ENCODE results near the gene MTIF3. TPM values are rescaled to one million over a fixed set of nuclear protein-coding genes. Genes with fewer than 3 reads are reported as not detected.

Gene MTIF3
- total RNA-seq (ENCODE audit: unreplicated experiment), result 46.1 TPM
- long read RNA-seq, transcript MTIF3-202 (5 exons, 1,005 nt), result major isoform, 16 of 46 reads
- long read RNA-seq, partial matches to known transcripts, result 10 of 46 reads
- long read RNA-seq, other reads (novel, unspliced or antisense), result 18 of 46 reads

GRCh38 chr13:27449936-27450828 is at the start of gene MTIF3:
MTIF3 (minus strand) TSS chr13:27450564; CDS start chr13:27440448, 10,116 bp downstream.
- TF ChIP-seq CTCF (IDR thresholded peaks at IDR 0.05; ENCODE audit: partially characterized antibody, unreplicated experiment), result no peak
- H3K27me3 Mint-ChIP-seq (ENCODE audit: unreplicated experiment), result peaks cover 5% of the 10 kb centered on the region
- peak; percentile 89 for DNase-seq
- H3K9me3 Mint-ChIP-seq (ENCODE audit: unreplicated experiment), result peaks cover 5% of the 10 kb centered on the region
- no peaks in the 10 kb centered on the region for H3K36me3 Mint-ChIP-seq (ENCODE audit: unreplicated experiment)
- H3K27ac Mint-ChIP-seq (ENCODE audit: unreplicated experiment), result peak within 1 kb of the TSS; percentile 86
- peaks cover 11% of the 10 kb centered on the region for H3K4me1 Mint-ChIP-seq (ENCODE audit: low read depth, unreplicated experiment)
- H3K4me3 Mint-ChIP-seq (ENCODE audit: unreplicated experiment), result peak within 1 kb of the TSS; percentile 91

GRCh38 chr13:27497563-27498230 is 47.3 kb upstream of the MTIF3 start:
- peaks cover 1% of the 10 kb centered on the region for H3K9me3 Mint-ChIP-seq (ENCODE audit: unreplicated experiment)
- H3K36me3 Mint-ChIP-seq (ENCODE audit: unreplicated experiment), result no peaks in the 10 kb centered on the region
- H3K27ac Mint-ChIP-seq (ENCODE audit: unreplicated experiment), result no peak overlapping the region
- H3K27me3 Mint-ChIP-seq (ENCODE audit: unreplicated experiment), result peaks cover 2% of the 10 kb centered on the region
- peaks cover 10% of the 10 kb centered on the region for H3K4me1 Mint-ChIP-seq (ENCODE audit: low read depth, unreplicated experiment)
- no peak for DNase-seq
- H3K4me3 Mint-ChIP-seq (ENCODE audit: unreplicated experiment), result no peak overlapping the region
- no peak for TF ChIP-seq CTCF (IDR thresholded peaks at IDR 0.05; ENCODE audit: partially characterized antibody, unreplicated experiment)

- Mint-ChIP-seq H3K4me1 (ENCODE audit: low read depth, unreplicated experiment) (peaks cover 6% of the 10 kb centered on the region), H3K4me3 (ENCODE audit: unreplicated experiment) (no peak overlapping the region), H3K36me3 (ENCODE audit: unreplicated experiment) (no peaks in the 10 kb centered on the region), H3K9me3 (ENCODE audit: unreplicated experiment) (no peaks in the 10 kb centered on the region), H3K27me3 (ENCODE audit: unreplicated experiment) (peaks cover 2% of the 10 kb centered on the region), H3K27ac (ENCODE audit: unreplicated experiment) (no peak overlapping the region)
- TF ChIP-seq CTCF (IDR thresholded peaks at IDR 0.05; ENCODE audit: partially characterized antibody, unreplicated experiment), result no peak
- no peak for DNase-seq
These were observed 46.3 kb upstream of the MTIF3 start for GRCh38 chr13:27496536-27497273.

- peaks cover 2% of the 10 kb centered on the region for H3K27me3 Mint-ChIP-seq (ENCODE audit: unreplicated experiment)
- no peak for TF ChIP-seq CTCF (IDR thresholded peaks at IDR 0.05; ENCODE audit: partially characterized antibody, unreplicated experiment)
- H3K4me3 Mint-ChIP-seq (ENCODE audit: unreplicated experiment), result no peak overlapping the region
- H3K4me1 Mint-ChIP-seq (ENCODE audit: low read depth, unreplicated experiment), result peaks cover 6% of the 10 kb centered on the region
- H3K27ac Mint-ChIP-seq (ENCODE audit: unreplicated experiment), result no peak overlapping the region
- H3K9me3 Mint-ChIP-seq (ENCODE audit: unreplicated experiment), result no peaks in the 10 kb centered on the region
- no peak for DNase-seq
- no peaks in the 10 kb centered on the region for H3K36me3 Mint-ChIP-seq (ENCODE audit: unreplicated experiment)
These were observed 45.6 kb upstream of the MTIF3 start for GRCh38 chr13:27496006-27496405.
